AG04449 (cell line): ENCODE results near the gene LRRC8E.

Source experiments
- CTCF ChIA-PET: fragments of 350-600 bp; formaldehyde crosslinking; extraction: SDS; loops from one replicate; lab custom pipeline; 2021; ENCODE audit warnings: antibody characterized with exemption; lab: Yijun Ruan, JAX
- POLR2A ChIA-PET: fragments of 400-600, 350-600 bp; formaldehyde crosslinking; extraction: SDS; loops from one replicate; lab custom pipeline; 2020; ENCODE audit warnings: antibody characterized with exemption, inconsistent platforms; lab: Yijun Ruan, JAX
- DNase-seq: peaks from one replicate; pipeline ENCODE4 v3.0.0-alpha.2; 2010; ENCODE audit warnings: low read depth, low spot score
- H3K4me3 ChIP-seq: 2 replicates; pipeline ENCODE4 v1.5.1; 2011; ENCODE audit warnings: low read depth, mild to moderate bottlenecking, control low read depth, low read length
- TF ChIP-seq, protein P1 (sequence below): IDR thresholded peaks from one replicate; pipeline ENCODE4 v1.5.1; 2011; ENCODE audit warnings: mild to moderate bottlenecking, moderate library complexity, low read length, control low read depth, inconsistent platforms; ENCODE audit not compliant: insufficient read depth; ENCODE audit errors: missing control alignments

Gene LRRC8E

DNA sequence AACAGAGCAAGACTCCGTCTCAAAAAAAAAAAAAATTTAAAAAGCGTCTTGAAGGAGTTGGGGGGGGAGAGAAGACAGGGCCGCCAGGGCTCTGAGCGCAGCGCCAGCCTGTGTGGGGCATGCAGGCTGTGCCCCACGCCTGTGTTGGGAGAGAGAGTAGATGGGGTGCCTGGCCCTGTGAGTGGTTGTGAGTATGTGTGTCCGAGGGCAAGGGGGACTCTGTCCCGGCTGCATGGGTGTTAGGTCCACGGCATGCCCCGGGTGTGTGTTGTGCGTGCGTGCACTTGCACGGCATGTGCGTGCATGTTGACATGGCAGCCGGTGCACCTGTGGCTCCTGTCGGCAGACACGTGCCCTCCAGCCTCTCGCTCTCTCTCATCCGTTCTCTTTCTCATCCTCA lies 18.8 kb downstream of the LRRC8E start:
- TF ChIP-seq, protein P1, sequence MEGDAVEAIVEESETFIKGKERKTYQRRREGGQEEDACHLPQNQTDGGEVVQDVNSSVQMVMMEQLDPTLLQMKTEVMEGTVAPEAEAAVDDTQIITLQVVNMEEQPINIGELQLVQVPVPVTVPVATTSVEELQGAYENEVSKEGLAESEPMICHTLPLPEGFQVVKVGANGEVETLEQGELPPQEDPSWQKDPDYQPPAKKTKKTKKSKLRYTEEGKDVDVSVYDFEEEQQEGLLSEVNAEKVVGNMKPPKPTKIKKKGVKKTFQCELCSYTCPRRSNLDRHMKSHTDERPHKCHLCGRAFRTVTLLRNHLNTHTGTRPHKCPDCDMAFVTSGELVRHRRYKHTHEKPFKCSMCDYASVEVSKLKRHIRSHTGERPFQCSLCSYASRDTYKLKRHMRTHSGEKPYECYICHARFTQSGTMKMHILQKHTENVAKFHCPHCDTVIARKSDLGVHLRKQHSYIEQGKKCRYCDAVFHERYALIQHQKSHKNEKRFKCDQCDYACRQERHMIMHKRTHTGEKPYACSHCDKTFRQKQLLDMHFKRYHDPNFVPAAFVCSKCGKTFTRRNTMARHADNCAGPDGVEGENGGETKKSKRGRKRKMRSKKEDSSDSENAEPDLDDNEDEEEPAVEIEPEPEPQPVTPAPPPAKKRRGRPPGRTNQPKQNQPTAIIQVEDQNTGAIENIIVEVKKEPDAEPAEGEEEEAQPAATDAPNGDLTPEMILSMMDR: no peak
- ChIA-PET POLR2A (no interaction called here), CTCF (no interaction called here)
- no peak overlapping the region for H3K4me3 ChIP-seq
- DNase-seq: no peak

GRCh38 chr19:7907544-7907943 lies 19.2 kb downstream of the LRRC8E start:
- H3K4me3 ChIP-seq: no peak overlapping the region
- TF ChIP-seq, protein P1: no peak
- ChIA-PET CTCF (interaction anchor here (1.0 to 1.1 kb wide), 2 partner anchors 10 to 46 kb away, joined by 3 to 9 read pairs; no protein-coding TSS in a partner anchor), POLR2A (no interaction called here)
- DNase-seq: no peak

GRCh38 chr19:7908078-7908699 lies 19.9 kb downstream of the LRRC8E start:
- CTCF ChIA-PET: interaction anchor here (1.0 to 1.7 kb wide), 3 partner anchors 10 to 47 kb away, joined by 3 to 10 read pairs (median 9); partner anchors contain the start of gene SNAPC2
- no peak for DNase-seq
- POLR2A ChIA-PET: interaction anchor here (1.1 kb wide), 1 partner anchor 8 kb away, joined by 3 read pairs; no protein-coding TSS in a partner anchor
- TF ChIP-seq, protein P1: no peak
- no peak overlapping the region for H3K4me3 ChIP-seq

GRCh38 chr19:7908742-7909461 lies 20.6 kb downstream of the LRRC8E start:
- TF ChIP-seq, protein P1: no peak
- ChIA-PET POLR2A (interaction anchor here (1.1 kb wide), 1 partner anchor 9 kb away, joined by 3 read pairs; no protein-coding TSS in a partner anchor), CTCF (interaction anchor here (1.0 to 1.7 kb wide), 3 partner anchors 9 to 11 kb away, joined by 3 to 10 read pairs (median 9); partner anchors contain the start of gene SNAPC2)
- no peak for DNase-seq
- H3K4me3 ChIP-seq: no peak overlapping the region

DNA sequence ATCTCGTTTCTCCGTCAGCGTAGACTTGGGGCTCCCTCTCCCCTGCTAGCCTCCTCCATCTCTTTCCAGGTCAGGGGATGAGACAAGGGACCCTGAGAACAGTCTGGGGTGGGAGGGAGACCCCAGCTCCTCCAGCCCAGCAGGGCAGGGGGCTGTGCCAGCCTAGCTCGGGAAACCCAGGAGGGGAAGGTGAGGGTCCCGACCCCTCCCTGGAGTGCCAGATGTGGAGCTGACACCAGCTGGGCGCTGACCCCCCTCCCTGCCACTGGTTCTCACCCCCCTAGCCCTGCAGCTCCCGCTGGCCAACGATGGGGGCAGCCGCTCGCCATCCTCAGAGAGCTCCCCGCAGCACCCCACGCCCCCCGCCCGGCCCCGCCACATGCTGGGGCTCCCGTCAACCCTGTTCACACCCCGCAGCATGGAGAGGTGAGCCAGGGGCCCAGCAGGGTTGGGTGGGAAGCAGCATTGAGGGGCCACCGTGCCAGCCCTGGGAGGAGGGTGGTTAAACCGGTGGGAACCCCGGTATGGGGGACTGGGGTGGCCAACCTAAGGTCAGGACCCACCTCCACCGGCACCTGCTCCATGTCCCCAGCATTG lies 21.3 kb downstream of the LRRC8E start:
- ChIA-PET POLR2A (interaction anchor here (1.1 kb wide), 1 partner anchor 9 kb away, joined by 3 read pairs; no protein-coding TSS in a partner anchor), CTCF (interaction anchor here (1.0 to 1.7 kb wide), 2 partner anchors 9 to 10 kb away, joined by 3 to 10 read pairs; partner anchors contain the start of gene SNAPC2)
- TF ChIP-seq, protein P1: no peak
- no peak overlapping the region for H3K4me3 ChIP-seq
- no peak for DNase-seq
